HEK293T (cell line): ENCODE results near the gene INO80E.

Experiments used
- ARNT ChIP-seq: fragments of 450-650 bp; IDR thresholded peaks from 2 replicates; pipeline ENCODE4 v1.6.1; 2017; ENCODE audit warnings: mild to moderate bottlenecking
- BHLHE40 ChIP-seq: fragments of 450-650 bp; IDR thresholded peaks from 2 replicates; pipeline ENCODE4 v1.6.1; 2016; ENCODE audit warnings: mild to moderate bottlenecking, moderate library complexity, borderline replicate concordance
- FOXA1 ChIP-seq: fragments of 450-650 bp; IDR thresholded peaks from 2 replicates; pipeline ENCODE4 v1.6.1; 2016; ENCODE audit warnings: mild to moderate bottlenecking
- FOXK2 ChIP-seq: fragments of 450-650 bp; IDR thresholded peaks from 2 replicates; pipeline ENCODE4 v1.6.1; 2016; ENCODE audit warnings: mild to moderate bottlenecking
- FOXM1 ChIP-seq: fragments of 450-650 bp; IDR thresholded peaks from 2 replicates; pipeline ENCODE4 v1.6.1; 2017; ENCODE audit warnings: mild to moderate bottlenecking, borderline replicate concordance
- HDGF ChIP-seq: fragments of 450-650 bp; IDR thresholded peaks from 2 replicates; pipeline ENCODE4 v1.6.1; 2017; ENCODE audit warnings: antibody characterized with exemption, borderline replicate concordance
- LEF1 ChIP-seq: fragments of 450-650 bp; IDR thresholded peaks from 2 replicates; pipeline ENCODE4 v1.6.1; 2017; ENCODE audit warnings: mild to moderate bottlenecking, borderline replicate concordance
- SP1 ChIP-seq: fragments of 450-650 bp; IDR thresholded peaks from 2 replicates; pipeline ENCODE4 v1.6.1; 2017
- SUZ12 ChIP-seq: fragments of 450-650 bp; IDR thresholded peaks from 2 replicates; pipeline ENCODE4 v1.6.1; 2016; ENCODE audit warnings: mild to moderate bottlenecking
- ZNF384 ChIP-seq: fragments of 450-650 bp; IDR thresholded peaks from 2 replicates; pipeline ENCODE4 v1.6.1; 2016

- TF ChIP-seq LEF1, result no peak
- no peak for TF ChIP-seq SUZ12
- TF ChIP-seq FOXM1, result no peak
- TF ChIP-seq FOXA1, result no peak
- TF ChIP-seq FOXK2, result no peak
- no peak for TF ChIP-seq SP1
- TF ChIP-seq ARNT, result no peak
- no peak for TF ChIP-seq BHLHE40
- no peak for TF ChIP-seq ZNF384
- TF ChIP-seq HDGF, result no peak
These were observed 32.9 kb upstream of the INO80E start for GRCh38 chr16:29963021-29963743.
